Naive thymus-derived CD4-positive, alpha-beta T cell (primary cell): Measurements from ENCODE around the gene SGTA. TPM values are rescaled to one million over a fixed set of nuclear protein-coding genes. Genes with fewer than 3 reads are reported as not detected.

Experiments used
- ATAC-seq: fragments of 150-1000 bp; cut with Tn5 transposase; 2 replicates; pipeline ENCODE4 v1.10.0; 2021; ENCODE audit warnings: mild to moderate bottlenecking, moderate library complexity
- CTCF ChIA-PET: fragments of 350-600 bp; sonication (Branson Sonifier 250); formaldehyde crosslinking; loops from one replicate; lab custom pipeline; 2021; ENCODE audit warnings: antibody characterized with exemption; lab: Charles Lee
- POLR2A ChIA-PET: fragments of 350-600 bp; sonication (Branson Sonifier 250); formaldehyde crosslinking; loops from one replicate; lab custom pipeline; 2021; ENCODE audit warnings: antibody characterized with exemption, inconsistent platforms; lab: Charles Lee
- DNase-seq, 9 donors: peaks; one replicate each; pipeline versions ENCODE4 v3.0.0 to v3.0.0-alpha.2; 2020 to 2022; ENCODE audit warnings: mixed read lengths in 1 of 9
- H3K27ac ChIP-seq: one replicate; pipeline ENCODE4 v1.7.0; 2013; ENCODE audit warnings: mild to moderate bottlenecking, low read depth, low read length, moderate library complexity
- H3K27me3 ChIP-seq, 2 donors: one replicate each; pipeline ENCODE4 v1.7.0; 2013; ENCODE audit warnings: low read length in 2 of 2, mild to moderate bottlenecking in 2 of 2, moderate library complexity in 2 of 2; ENCODE audit not compliant: control insufficient read depth in 2 of 2, insufficient read depth in 2 of 2
- H3K36me3 ChIP-seq, 3 experiments: 1 replicate in 2 of 3; 2 replicates in 1 of 3; pipeline ENCODE4 v1.7.0; 2013; ENCODE audit warnings: low read length in 3 of 3, mild to moderate bottlenecking in 3 of 3, moderate library complexity in 1 of 3; ENCODE audit not compliant: insufficient read depth in 3 of 3, control insufficient read depth in 2 of 3
- H3K4me1 ChIP-seq, 2 donors: one replicate each; pipeline ENCODE4 v1.7.0; 2013; ENCODE audit warnings: low read length in 2 of 2, mild to moderate bottlenecking in 2 of 2, moderate library complexity in 1 of 2; ENCODE audit not compliant: control insufficient read depth in 2 of 2, insufficient read depth in 2 of 2
- H3K4me3 ChIP-seq: 2 replicates; pipeline ENCODE4 v1.7.0; 2013; ENCODE audit warnings: mild to moderate bottlenecking, low read length
- H3K9me3 ChIP-seq, 3 experiments: 1 replicate in 2 of 3; 2 replicates in 1 of 3; pipeline ENCODE4 v1.7.0; 2013; ENCODE audit warnings: low read length in 3 of 3; ENCODE audit not compliant: control insufficient read depth in 2 of 3
- H3K27ac Mint-ChIP-seq, 9 donors: one replicate each; pipeline ENCODE4 v1.8.0; 2020 to 2022; ENCODE audit warnings: mixed read lengths in 9 of 9, mild to moderate bottlenecking in 8 of 9, moderate library complexity in 5 of 9, inconsistent platforms in 2 of 9
- H3K27me3 Mint-ChIP-seq, 5 donors: one replicate each; pipeline ENCODE4 v1.8.0; 2021 to 2022; ENCODE audit warnings: mixed read lengths in 5 of 5, mild to moderate bottlenecking in 1 of 5
- H3K36me3 Mint-ChIP-seq, 5 donors: one replicate each; pipeline ENCODE4 v1.8.0; 2020 to 2022; ENCODE audit warnings: mixed read lengths in 5 of 5, mild to moderate bottlenecking in 3 of 5, inconsistent platforms in 1 of 5
- H3K4me1 Mint-ChIP-seq, 7 donors: one replicate each; pipeline ENCODE4 v1.8.0; 2020 to 2022; ENCODE audit warnings: mixed read lengths in 7 of 7, mild to moderate bottlenecking in 3 of 7, inconsistent platforms in 1 of 7
- H3K4me3 Mint-ChIP-seq, 10 donors: one replicate each; pipeline ENCODE4 v1.8.0; 2020 to 2022; ENCODE audit warnings: mild to moderate bottlenecking in 10 of 10, mixed read lengths in 10 of 10, moderate library complexity in 6 of 10, inconsistent platforms in 2 of 10
- H3K9me3 Mint-ChIP-seq, 11 donors: one replicate each; pipeline ENCODE4 v1.8.0; 2020 to 2022; ENCODE audit warnings: mixed read lengths in 11 of 11, mild to moderate bottlenecking in 4 of 11, inconsistent platforms in 1 of 11, moderate library complexity in 1 of 11
- intact Hi-C, 2 donors: fragments of 100-400 bp; cut with micrococcal nuclease; formaldehyde crosslinking; loops; one replicate each; pipeline ENCODE4 v1.15.1; 2023
- polyA plus RNA-seq, 2 donors: library from polyadenylated mRNA; unstranded; fragments of 300-500 nt; fragmentation: Illumina TruSeq; gene quantifications; one replicate each; pipeline ENCODE4 v1.2.3, GENCODE V29; 2021
- total RNA-seq, 6 experiments: library from RNA in 5 of 6; stranded (reverse) in 5 of 6; gene quantifications; 1 replicate in 5 of 6; 2 replicates in 1 of 6; pipeline ENCODE4 v1.2.3 and lab custom pipeline; 2021 to 2026

SGTA gene
- total and polyA plus RNA-seq, 7 experiments from 2014 or later, result 25.3 to 47.8 (median 37.9) TPM

- Histone ChIP-seq H3K4me1 (peaks cover 22 to 23% of the 10 kb centered on the region in 2 donors), H3K9me3 (no peaks in the 10 kb centered on the region), H3K27ac (no peak overlapping the region), H3K27me3 (no peaks in the 10 kb centered on the region), H3K36me3 (peaks cover 0 to 30% (median 0%) of the 10 kb centered on the region in 3 experiments), H3K4me3 (no peak overlapping the region)
- peaks cover 0 to 5% (median 0%) of the 10 kb centered on the region in 5 donors for H3K36me3 Mint-ChIP-seq
- no peaks in the 10 kb centered on the region for H3K9me3 Mint-ChIP-seq
- peak overlapping the region in 7 of 10 donors; percentile 13 to 66 (median 42) for H3K4me3 Mint-ChIP-seq
- peaks cover 6 to 37% (median 28%) of the 10 kb centered on the region in 7 donors for H3K4me1 Mint-ChIP-seq
- no peaks in the 10 kb centered on the region for H3K27me3 Mint-ChIP-seq
- ATAC-seq (no peak), DNase-seq (no peak)
- ChIA-PET POLR2A (interaction anchor here (0.7 kb wide), 1 partner anchor 771 kb away, joined by 3 read pairs; no protein-coding TSS in a partner anchor), CTCF (interaction anchor here (0.7 kb wide), 1 partner anchor 314 kb away, joined by 3 read pairs; no protein-coding TSS in a partner anchor)
- intact Hi-C loops, result loop anchor here (5.0 to 10.0 kb wide), 4 partner anchors 647 to 1381 kb away; partner anchors contain the start of genes DAZAP1 (in 1 of the 2), DOHH (in 1 of the 2), FZR1 (in 1 of the 2) and KLF16 (in 1 of the 2)
- peak overlapping the region in 2 of 9 donors; percentile 25 for H3K27ac Mint-ChIP-seq
These were observed 5.2 kb upstream of the SGTA start for GRCh38 chr19:2788237-2788636.

GRCh38 chr19:2787115-2787514 is 4.0 kb upstream of the SGTA start:
- Histone ChIP-seq H3K9me3 (no peaks in the 10 kb centered on the region), H3K4me3 (no peak overlapping the region), H3K27ac (no peak overlapping the region), H3K27me3 (no peaks in the 10 kb centered on the region), H3K36me3 (peaks cover 0 to 28% (median 0%) of the 10 kb centered on the region in 3 experiments), H3K4me1 (peaks cover 25 to 29% of the 10 kb centered on the region in 2 donors)
- no peak for DNase-seq
- H3K27ac Mint-ChIP-seq, result peak overlapping the region in 2 of 9 donors; percentile 8 to 17
- CTCF ChIA-PET, result interaction anchor here (0.6 kb wide), 1 partner anchor 11 kb away, joined by 3 read pairs; no protein-coding TSS in a partner anchor
- ATAC-seq, result no peak
- H3K4me1 Mint-ChIP-seq, result peaks cover 10 to 42% (median 33%) of the 10 kb centered on the region in 7 donors
- H3K27me3 Mint-ChIP-seq, result no peaks in the 10 kb centered on the region
- H3K9me3 Mint-ChIP-seq, result no peaks in the 10 kb centered on the region
- intact Hi-C loops, result loop anchor here (5.0 to 10.0 kb wide), 4 partner anchors 648 to 1380 kb away; partner anchors contain the start of genes DAZAP1 (in 1 of the 2), DOHH (in 1 of the 2), FZR1 (in 1 of the 2) and KLF16 (in 1 of the 2)
- no peaks in the 10 kb centered on the region for H3K36me3 Mint-ChIP-seq
- H3K4me3 Mint-ChIP-seq, result peak overlapping the region; percentile 8 to 87 (median 52)
- POLR2A ChIA-PET, result no interaction called here

- H3K4me1 Mint-ChIP-seq, result peaks cover 23 to 59% (median 49%) of the 10 kb centered on the region in 7 donors
These were observed 2.3 kb upstream of the SGTA start, which contains the start of gene THOP1 for GRCh38 chr19:2785244-2785997. TSS of gene THOP1 (plus strand) at chr19:2785503. CDS start at chr19:2785663, 160 bp downstream.

GRCh38 chr19:2783781-2784145 is 690 bp upstream of the SGTA start:
- H3K27me3 Mint-ChIP-seq, result no peaks in the 10 kb centered on the region
- intact Hi-C loops, result loop anchor here (1.0 to 10.0 kb wide), 10 partner anchors 35 to 774 kb away; partner anchors contain the start of genes SLC39A3 (in 2 of the 2), DOHH (in 1 of the 2), DOT1L (in 1 of the 2) and FZR1 (in 1 of the 2)
- ATAC-seq, result no peak
- no peaks in the 10 kb centered on the region for H3K9me3 ChIP-seq
- H3K27ac ChIP-seq, result peak overlapping the region; percentile 95
- CTCF ChIA-PET, result interaction anchor here (1.0 to 1.1 kb wide), 2 partner anchors 43 to 136 kb away, joined by 4 to 7 read pairs; no protein-coding TSS in a partner anchor
- H3K4me3 ChIP-seq, result peak overlapping the region; percentile 90
- peaks cover 0 to 9% (median 0%) of the 10 kb centered on the region in 3 experiments for H3K36me3 ChIP-seq
- no peaks in the 10 kb centered on the region for H3K36me3 Mint-ChIP-seq
- peaks cover 33 to 35% of the 10 kb centered on the region in 2 donors for H3K4me1 ChIP-seq
- H3K27ac Mint-ChIP-seq, result peak overlapping the region; percentile 78 to 97 (median 92)
- peak overlapping the region; percentile 83 to 98 (median 88) for H3K4me3 Mint-ChIP-seq
- POLR2A ChIA-PET, result interaction anchor here (0.7 to 1.3 kb wide), 4 partner anchors 13 to 75 kb away, joined by 3 to 4 read pairs (median 3); partner anchors contain the start of gene ZNF555
- no peaks in the 10 kb centered on the region for H3K9me3 Mint-ChIP-seq
- no peaks in the 10 kb centered on the region for H3K27me3 ChIP-seq
- no peak for DNase-seq
- peaks cover 29 to 64% (median 52%) of the 10 kb centered on the region in 7 donors for H3K4me1 Mint-ChIP-seq

More at GRCh38 chr19:2785244-2785997, 2.3 kb upstream of the SGTA start, which contains the start of gene THOP1:
- Histone ChIP-seq H3K27me3 (no peaks in the 10 kb centered on the region), H3K36me3 (peaks cover 0 to 14% (median 0%) of the 10 kb centered on the region in 3 experiments), H3K4me1 (peaks cover 33 to 35% of the 10 kb centered on the region in 2 donors), H3K9me3 (no peaks in the 10 kb centered on the region), H3K27ac (peak within 1 kb of the TSS; percentile 77), H3K4me3 (peak within 1 kb of the TSS; percentile 81)
- no peaks in the 10 kb centered on the region for H3K36me3 Mint-ChIP-seq
- peak; percentile 96 for ATAC-seq
- ChIA-PET CTCF (no interaction called here), POLR2A (interaction anchor here (0.6 to 1.5 kb wide), 5 partner anchors 10 to 516 kb away, joined by 3 to 4 read pairs (median 4); partner anchors contain the start of gene GADD45B)
- intact Hi-C loops, result loop anchor here (1.0 to 10.0 kb wide), 15 partner anchors 34 to 1378 kb away; partner anchors contain the start of genes DAZAP1 (in 1 of the 2), DOHH (in 1 of the 2), FZR1 (in 1 of the 2) and GADD45B (in 1 of the 2)
- no peaks in the 10 kb centered on the region for H3K27me3 Mint-ChIP-seq
- peak within 1 kb of the TSS; percentile 79 to 98 (median 88) for H3K4me3 Mint-ChIP-seq
- peak within 1 kb of the TSS; percentile 32 to 89 (median 80) for H3K27ac Mint-ChIP-seq
- no peaks in the 10 kb centered on the region for H3K9me3 Mint-ChIP-seq
- DNase-seq, result peak; percentile 92 to 99 (median 98)

- Mint-ChIP-seq H3K4me1 (peaks cover 29 to 64% (median 46%) of the 10 kb centered on the region in 7 donors), H3K36me3 (no peaks in the 10 kb centered on the region), H3K27me3 (no peaks in the 10 kb centered on the region), H3K9me3 (no peaks in the 10 kb centered on the region), H3K4me3 (peak overlapping the region; percentile 83 to 98 (median 88)), H3K27ac (peak overlapping the region; percentile 28 to 97 (median 91))
- Histone ChIP-seq H3K27ac (peak overlapping the region; percentile 95), H3K9me3 (no peaks in the 10 kb centered on the region), H3K4me3 (peak overlapping the region; percentile 90), H3K27me3 (no peaks in the 10 kb centered on the region), H3K4me1 (peaks cover 33 to 35% of the 10 kb centered on the region in 2 donors), H3K36me3 (peaks cover 0 to 9% (median 0%) of the 10 kb centered on the region in 3 experiments)
- no peak for DNase-seq
- ChIA-PET POLR2A (interaction anchor here (1.0 to 1.3 kb wide), 2 partner anchors 12 to 59 kb away, joined by 4 read pairs; partner anchors contain the start of gene ZNF555), CTCF (interaction anchor here (0.6 to 1.4 kb wide), 4 partner anchors 42 to 886 kb away, joined by 3 to 7 read pairs (median 4); no protein-coding TSS in a partner anchor)
- no peak for ATAC-seq
- intact Hi-C loops, result loop anchor here (2.0 to 10.0 kb wide), 5 partner anchors 36 to 775 kb away; partner anchors contain the start of genes DOHH (in 1 of the 2), FZR1 (in 1 of the 2), MFSD12 (in 1 of the 2) and PLEKHJ1 (in 1 of the 2)
These were observed 641 bp downstream of the SGTA start for GRCh38 chr19:2782329-2782935.
